ENCODE results near the gene TPSB2. TPM values are rescaled to one million over a fixed set of nuclear protein-coding genes. Genes with fewer than 3 reads are reported as not detected.
"Not testable (repeated sequence)": the region's sequence is repeated elsewhere in the genome, so short reads cannot be mapped to it uniquely, and the experiment has no call there.

Gene TPSB2
- total RNA-seq, 2 donors from 2014 or later, result 39.1 to 92.9 TPM

DNA sequence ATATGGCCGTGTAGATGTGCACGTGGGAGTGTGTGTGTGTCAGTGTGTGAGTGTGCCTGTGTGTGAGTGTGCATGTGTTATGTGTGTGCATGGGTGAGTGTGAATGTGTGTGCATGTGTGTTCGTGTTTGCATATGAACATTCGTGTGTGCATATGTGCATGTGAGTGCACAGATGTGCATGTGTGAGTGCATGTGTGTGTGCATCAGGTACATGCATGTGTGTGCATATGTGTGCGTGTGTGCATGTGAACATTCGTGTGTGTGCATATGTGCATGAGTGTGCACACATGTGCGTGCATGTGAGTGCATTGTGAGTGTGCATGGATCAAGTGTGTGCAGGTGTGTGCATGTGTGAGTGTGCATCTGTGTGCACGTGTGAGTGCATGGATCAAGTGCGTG is 8.0 kb upstream of the TPSB2 start:
- intact Hi-C loops (cut with DNase I), result no loop called here
- Histone ChIP-seq H3K36me3 (no peaks in the 10 kb centered on the region), H3K9ac (ENCODE audit: low read depth in 2 of 2, low read length in 2 of 2) (no peak overlapping the region), H3K27me3 (no peaks in the 10 kb centered on the region), H3K27ac (no peak overlapping the region), H3K9me3 (no peaks in the 10 kb centered on the region), H3K4me3 (no peak overlapping the region), H3K4me1 (no peaks in the 10 kb centered on the region)
- DNase-seq, result no peak
- TF ChIP-seq, protein P1, sequence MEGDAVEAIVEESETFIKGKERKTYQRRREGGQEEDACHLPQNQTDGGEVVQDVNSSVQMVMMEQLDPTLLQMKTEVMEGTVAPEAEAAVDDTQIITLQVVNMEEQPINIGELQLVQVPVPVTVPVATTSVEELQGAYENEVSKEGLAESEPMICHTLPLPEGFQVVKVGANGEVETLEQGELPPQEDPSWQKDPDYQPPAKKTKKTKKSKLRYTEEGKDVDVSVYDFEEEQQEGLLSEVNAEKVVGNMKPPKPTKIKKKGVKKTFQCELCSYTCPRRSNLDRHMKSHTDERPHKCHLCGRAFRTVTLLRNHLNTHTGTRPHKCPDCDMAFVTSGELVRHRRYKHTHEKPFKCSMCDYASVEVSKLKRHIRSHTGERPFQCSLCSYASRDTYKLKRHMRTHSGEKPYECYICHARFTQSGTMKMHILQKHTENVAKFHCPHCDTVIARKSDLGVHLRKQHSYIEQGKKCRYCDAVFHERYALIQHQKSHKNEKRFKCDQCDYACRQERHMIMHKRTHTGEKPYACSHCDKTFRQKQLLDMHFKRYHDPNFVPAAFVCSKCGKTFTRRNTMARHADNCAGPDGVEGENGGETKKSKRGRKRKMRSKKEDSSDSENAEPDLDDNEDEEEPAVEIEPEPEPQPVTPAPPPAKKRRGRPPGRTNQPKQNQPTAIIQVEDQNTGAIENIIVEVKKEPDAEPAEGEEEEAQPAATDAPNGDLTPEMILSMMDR (IDR thresholded peaks at IDR 0.05), result no peak

DNA sequence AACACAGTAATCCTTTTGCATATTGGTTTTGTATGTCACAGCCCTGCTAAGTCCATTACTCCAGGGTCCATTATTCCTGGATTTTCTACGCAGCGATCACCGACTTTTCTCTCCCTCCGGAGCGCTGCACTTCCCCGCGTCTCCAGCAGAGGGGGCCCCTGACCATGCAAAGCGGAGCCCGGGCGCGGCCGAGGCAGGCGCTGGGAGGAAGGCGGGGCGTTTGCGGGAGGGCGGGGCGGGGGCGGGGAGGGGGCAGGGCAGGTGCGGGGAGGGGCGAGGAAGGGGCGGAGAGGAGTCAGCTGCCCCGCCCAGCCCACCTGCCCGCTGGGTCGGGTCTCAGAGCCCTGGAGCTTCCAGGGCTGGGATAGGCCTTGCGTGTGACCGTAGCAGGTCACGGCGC is 6.7 kb upstream of the TPSB2 start:
- H3K27me3 ChIP-seq; intact Hi-C loops (cut with DNase I); H3K9ac ChIP-seq (ENCODE audit: low read depth in 2 of 2, low read length in 2 of 2); DNase-seq; H3K4me3 ChIP-seq; H3K9me3 ChIP-seq; H3K27ac ChIP-seq; H3K36me3 ChIP-seq; H3K4me1 ChIP-seq: not testable (repeated sequence)

DNA sequence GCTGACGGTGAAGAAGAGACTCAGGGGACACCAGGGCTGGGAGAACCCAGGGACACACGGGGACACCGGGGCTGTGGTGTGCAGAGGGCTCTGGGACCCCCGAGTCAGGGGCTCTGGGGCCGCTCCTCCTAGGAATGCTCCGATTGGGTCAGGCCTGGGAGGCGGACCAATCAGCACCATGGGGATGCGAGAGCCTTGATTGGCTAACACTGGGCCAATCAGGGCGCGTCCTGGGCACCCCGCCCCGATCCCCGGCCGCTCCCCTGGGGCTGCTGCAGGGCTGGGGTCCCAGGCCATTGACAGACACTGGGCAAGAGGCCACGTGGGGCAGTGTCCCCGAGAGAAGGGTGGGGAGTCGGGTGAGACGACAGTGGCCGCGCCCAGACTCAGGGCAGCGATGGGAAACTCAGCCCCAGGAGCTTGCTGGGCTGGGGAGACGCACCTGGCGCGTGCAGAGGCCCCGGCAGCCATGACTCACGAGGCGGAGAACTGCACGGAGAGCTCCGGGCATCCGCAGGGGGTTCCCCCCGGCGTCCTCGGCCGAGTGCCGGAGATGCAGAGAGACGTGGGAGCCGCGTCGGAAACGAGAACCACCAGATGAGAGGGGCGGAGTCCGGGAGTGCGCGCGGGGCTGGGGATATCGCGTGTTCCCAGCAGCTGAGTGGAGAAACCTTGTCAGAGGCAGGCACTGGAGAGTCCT is 2.2 kb upstream of the TPSB2 start:
- H3K27ac ChIP-seq, H3K4me1 ChIP-seq: not testable (repeated sequence)

DNA sequence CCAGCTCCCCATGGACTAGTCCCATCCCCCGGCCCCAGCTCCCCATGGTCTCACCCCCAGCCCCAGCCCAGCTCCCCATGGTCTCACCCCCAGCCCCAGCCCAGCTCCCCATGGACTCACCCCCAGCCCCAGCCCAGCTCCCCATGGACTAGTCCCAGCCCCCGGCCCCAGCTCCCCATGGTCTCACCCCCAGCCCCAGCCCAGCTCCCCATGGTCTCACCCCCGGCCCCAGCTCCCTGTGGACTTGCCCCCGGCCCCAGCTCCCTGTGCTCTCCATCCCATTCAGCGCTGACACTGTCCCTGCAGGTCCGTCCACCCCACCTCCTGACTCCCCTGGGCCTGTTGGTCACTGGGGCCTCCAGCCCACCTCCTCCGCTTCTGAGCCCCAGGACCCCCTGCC is 1.3 kb upstream of the TPSB2 start:
- H3K27me3 ChIP-seq; H3K27ac ChIP-seq; H3K4me1 ChIP-seq; H3K36me3 ChIP-seq; H3K9me3 ChIP-seq; DNase-seq; H3K9ac ChIP-seq (ENCODE audit: low read depth in 2 of 2, low read length in 2 of 2); H3K4me3 ChIP-seq; intact Hi-C loops (cut with DNase I): not testable (repeated sequence)

More for the DNA sequence above, 2.2 kb upstream of the TPSB2 start:
- H3K27me3 ChIP-seq; H3K36me3 ChIP-seq; H3K9me3 ChIP-seq; H3K4me3 ChIP-seq; H3K9ac ChIP-seq (ENCODE audit: low read depth in 2 of 2, low read length in 2 of 2); intact Hi-C loops (cut with DNase I); DNase-seq: not testable (repeated sequence)

DNA sequence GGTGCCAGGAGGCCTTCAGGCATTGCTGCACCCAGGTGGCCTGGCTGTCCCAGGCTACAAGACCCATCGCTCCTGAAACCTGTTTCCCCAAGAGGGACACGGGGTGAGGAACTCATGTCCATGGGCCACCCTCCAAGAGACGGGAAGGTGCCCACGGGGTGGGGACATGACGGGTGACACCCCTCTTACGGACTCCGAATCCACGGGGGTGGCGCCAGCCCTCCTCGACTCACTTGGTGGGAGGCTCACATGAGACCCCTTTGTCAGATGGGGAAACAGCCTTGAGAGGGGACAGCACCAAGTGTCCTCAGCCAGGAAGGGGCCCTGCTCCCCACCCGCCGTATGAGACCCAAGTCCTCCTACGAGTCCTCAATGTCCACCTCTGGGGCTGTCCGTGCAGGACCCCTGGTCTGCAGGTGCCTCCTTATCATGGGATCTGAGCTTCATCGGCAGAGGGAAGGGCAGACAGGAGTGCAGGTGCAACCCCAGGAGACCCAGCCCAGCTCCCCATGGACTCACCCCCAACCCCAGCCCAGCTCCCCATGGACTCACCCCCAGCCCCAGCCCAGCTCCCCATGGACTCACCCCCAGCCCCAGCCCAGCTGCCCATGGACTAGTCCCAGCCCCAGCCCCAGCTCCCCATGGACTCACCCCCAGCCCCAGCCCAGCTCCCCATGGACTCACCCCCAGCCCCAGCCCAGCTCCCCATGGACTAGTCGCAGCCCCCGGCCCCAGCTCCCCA is 658 bp upstream of the TPSB2 start:
- H3K9me3 ChIP-seq; intact Hi-C loops (cut with DNase I); H3K4me1 ChIP-seq; H3K36me3 ChIP-seq; DNase-seq; H3K27me3 ChIP-seq; H3K9ac ChIP-seq (ENCODE audit: low read depth in 2 of 2, low read length in 2 of 2); H3K27ac ChIP-seq; H3K4me3 ChIP-seq: not testable (repeated sequence)

DNA sequence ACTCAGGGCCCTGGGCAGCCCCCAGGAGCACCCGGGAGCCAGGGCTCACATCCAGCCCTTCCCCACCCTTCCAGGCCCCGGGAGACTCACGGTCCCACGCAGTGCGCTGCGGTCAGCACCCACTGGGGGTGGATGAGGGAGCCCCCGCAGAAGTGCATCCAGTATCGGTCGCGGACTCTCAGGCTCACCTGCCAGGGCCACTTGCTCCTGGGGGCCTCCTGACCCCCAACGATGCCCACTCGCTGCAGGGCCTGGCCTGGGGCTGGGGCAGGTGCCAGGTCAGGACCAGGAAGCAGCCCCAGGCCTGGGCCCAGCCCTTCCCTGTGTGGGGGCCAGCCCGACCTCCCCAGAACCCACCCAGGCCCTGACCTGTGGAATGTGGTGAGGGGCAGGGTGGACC is 508 bp downstream of the TPSB2 start:
- H3K4me3 ChIP-seq; DNase-seq; intact Hi-C loops (cut with DNase I); H3K27me3 ChIP-seq; H3K9me3 ChIP-seq; H3K27ac ChIP-seq; H3K4me1 ChIP-seq; H3K9ac ChIP-seq (ENCODE audit: low read depth in 2 of 2, low read length in 2 of 2); H3K36me3 ChIP-seq: not testable (repeated sequence)

DNA sequence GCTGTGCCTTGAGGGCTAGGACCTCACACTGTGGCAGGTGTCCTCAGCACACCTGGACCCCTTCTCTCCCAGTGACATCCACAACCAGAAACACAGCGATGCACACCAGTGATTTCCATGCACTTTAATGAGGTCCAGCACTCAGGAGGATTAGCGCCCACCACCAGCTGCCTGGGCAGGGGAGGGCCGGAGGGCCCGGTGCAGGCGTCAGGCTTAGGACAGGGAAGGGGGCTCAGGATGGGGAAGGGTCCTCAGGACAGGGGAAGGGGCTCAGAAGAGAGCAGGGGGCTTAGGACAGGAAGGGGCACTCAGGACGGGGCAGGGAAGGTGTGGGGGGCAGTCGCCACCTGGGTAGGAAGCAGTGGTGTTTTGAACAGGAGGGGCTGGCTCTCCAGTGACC is 1.8 kb downstream of the TPSB2 start:
- H3K36me3 ChIP-seq; intact Hi-C loops (cut with DNase I); H3K4me1 ChIP-seq; H3K9me3 ChIP-seq; DNase-seq; H3K27me3 ChIP-seq; H3K9ac ChIP-seq (ENCODE audit: low read depth in 2 of 2, low read length in 2 of 2); H3K27ac ChIP-seq; H3K4me3 ChIP-seq: not testable (repeated sequence)

DNA sequence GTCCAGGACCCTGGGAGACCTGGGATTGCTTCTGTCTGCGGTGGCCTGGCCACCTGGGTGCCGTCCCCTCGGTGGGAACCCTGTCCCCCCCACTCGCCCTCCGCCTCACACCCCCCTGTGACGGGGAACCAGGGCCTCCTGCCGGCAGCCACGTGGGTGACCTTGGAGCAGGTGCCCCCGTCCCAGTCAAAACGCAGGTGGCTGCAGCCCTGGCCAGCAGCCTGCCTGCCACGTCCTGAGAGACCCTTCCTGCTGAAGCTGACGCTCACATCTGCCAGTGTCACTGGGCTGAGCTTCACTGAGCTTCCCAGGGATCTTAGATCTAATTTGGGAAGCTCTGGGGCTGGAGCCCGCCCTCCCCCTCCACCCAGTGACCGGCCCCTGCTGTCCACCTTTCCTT is 3.3 kb downstream of the TPSB2 start:
- H3K27ac ChIP-seq; H3K27me3 ChIP-seq; H3K36me3 ChIP-seq; H3K9me3 ChIP-seq; H3K9ac ChIP-seq (ENCODE audit: low read depth in 2 of 2, low read length in 2 of 2); H3K4me1 ChIP-seq; intact Hi-C loops (cut with DNase I); DNase-seq; H3K4me3 ChIP-seq: not testable (repeated sequence)

DNA sequence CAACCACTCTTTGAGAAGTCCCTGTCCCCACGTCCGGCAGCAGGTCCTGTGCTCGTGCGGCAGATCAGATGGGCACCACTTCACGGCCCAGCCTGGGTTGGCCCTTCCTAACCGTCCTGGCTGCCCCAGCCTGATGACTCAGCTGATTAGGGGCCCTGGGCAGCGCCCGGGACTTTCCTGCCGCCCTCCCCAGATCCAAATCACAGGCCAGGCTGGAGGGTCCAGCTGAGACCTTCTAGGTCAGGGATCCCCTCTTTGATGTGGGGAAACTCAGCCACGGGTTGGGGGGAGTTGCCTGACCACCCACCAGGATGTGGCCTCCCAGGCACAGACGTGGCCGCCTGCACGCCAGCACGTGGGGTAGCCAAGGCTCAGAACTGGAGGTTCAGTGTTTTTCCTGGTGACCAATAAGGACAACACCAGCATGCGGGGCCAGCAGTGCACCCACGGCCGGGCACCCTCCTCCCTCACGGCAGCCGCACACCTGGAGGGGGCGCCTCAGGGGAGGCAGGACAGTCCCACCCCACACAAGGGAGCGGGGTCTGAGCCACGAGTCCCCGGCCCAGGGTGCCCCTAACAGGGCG is 4.2 kb downstream of the TPSB2 start:
- H3K27me3 ChIP-seq; H3K4me1 ChIP-seq; H3K9me3 ChIP-seq; H3K27ac ChIP-seq; DNase-seq; intact Hi-C loops (cut with DNase I); H3K36me3 ChIP-seq; H3K4me3 ChIP-seq; H3K9ac ChIP-seq (ENCODE audit: low read depth in 2 of 2, low read length in 2 of 2): not testable (repeated sequence)
